K562 (cell line): ENCODE data around the gene RAB5A. TPM values are rescaled to one million over a fixed set of nuclear protein-coding genes. Genes with fewer than 3 reads are reported as not detected.

Experiments
- BCL6 ChIP-seq: fragments of 250-450 bp; sonication (Bioruptor Pico); IDR thresholded peaks from 2 replicates; pipeline ENCODE4 v1.4.0; 2020
- ETV5 ChIP-seq: sonication (generic); formaldehyde crosslinking; IDR thresholded peaks from 2 replicates; pipeline ENCODE4 v1.4.0; 2020; ENCODE audit warnings: low read depth, mild to moderate bottlenecking, missing genetic modification reagents
- GTF2A2 ChIP-seq: IDR thresholded peaks from 2 replicates; pipeline ENCODE4 v1.6.1; 2016; ENCODE audit warnings: mild to moderate bottlenecking, missing genetic modification characterization, missing compliant biosample characterization
- HDAC1 ChIP-seq, 2 experiments: fragments of 450-650 bp; IDR thresholded peaks; 2 replicates each; pipeline ENCODE4 v1.6.1; 2016 to 2017; ENCODE audit warnings: inconsistent platforms in 1 of 2, mild to moderate bottlenecking in 1 of 2, moderate library complexity in 1 of 2
- IFI16 ChIP-seq: fragments of 250-450 bp; sonication (Bioruptor Pico); IDR thresholded peaks from 2 replicates; pipeline ENCODE4 v2.1.2; 2022; ENCODE audit warnings: mild to moderate bottlenecking, inconsistent platforms
- MLLT1 ChIP-seq, 2 experiments: fragments of 450-650 bp; IDR thresholded peaks; 2 replicates each; pipeline ENCODE4 v1.6.1; 2016
- NCOA1 ChIP-seq: fragments of 450-650 bp; IDR thresholded peaks from 2 replicates; pipeline ENCODE4 v1.6.1; 2016; ENCODE audit warnings: low read depth
- NFE2L1 ChIP-seq: fragments of 450-650 bp; IDR thresholded peaks from 2 replicates; pipeline ENCODE4 v1.6.1; 2016; ENCODE audit warnings: missing genetic modification characterization, low read depth, mild to moderate bottlenecking, missing compliant biosample characterization, moderate library complexity, borderline replicate concordance
- NFIC ChIP-seq: fragments of 450-650 bp; IDR thresholded peaks from 2 replicates; pipeline ENCODE4 v1.6.1; 2017; ENCODE audit warnings: mild to moderate bottlenecking, inconsistent platforms
- PTBP1 ChIP-seq: fragments of 200-400 bp; formaldehyde crosslinking; IDR thresholded peaks from 2 replicates; pipeline ENCODE4 v1.6.1; 2017; ENCODE audit warnings: low read depth, low read length
- RAD51 ChIP-seq: fragments of 450-650 bp; IDR thresholded peaks from 2 replicates; pipeline ENCODE4 v1.7.1; 2016; ENCODE audit warnings: low read depth, mild to moderate bottlenecking, borderline replicate concordance
- SMC3 ChIP-seq: conservative IDR thresholded peaks from 2 replicates; pipeline ENCODE4 v1.6.1; 2011; ENCODE audit warnings: low read depth, low read length, improper control_type of control experiment; ENCODE audit not compliant: insufficient read depth
- TEAD1 ChIP-seq, 2 experiments: fragments of 450-650 bp in 1 of 2; sonication (generic) in 1 of 2; formaldehyde crosslinking; IDR thresholded peaks; 2 replicates each; pipeline versions ENCODE4 v1.4.0 to v1.8.0; 2020 to 2022; ENCODE audit warnings: mild to moderate bottlenecking in 2 of 2, missing genetic modification reagents in 1 of 2
- ZBTB8A ChIP-seq: fragments of 450-650 bp; IDR thresholded peaks from 2 replicates; pipeline ENCODE4 v1.6.1; 2018; ENCODE audit warnings: mild to moderate bottlenecking, moderate library complexity; ENCODE audit not compliant: partially characterized antibody
- ZNF3 ChIP-seq: fragments of 250-450 bp; sonication (Bioruptor Pico); IDR thresholded peaks from 2 replicates; pipeline ENCODE4 v1.5.0; 2021; ENCODE audit warnings: mild to moderate bottlenecking, moderate library complexity
- ZNF347 ChIP-seq: fragments of 450-650 bp; formaldehyde crosslinking; IDR thresholded peaks from 2 replicates; pipeline ENCODE4 v1.4.0; 2020; ENCODE audit warnings: low read depth, mild to moderate bottlenecking, moderate library complexity
- ZNF551 ChIP-seq: fragments of 250-450 bp; sonication (Bioruptor Pico); IDR thresholded peaks from 2 replicates; pipeline ENCODE4 v1.5.0; 2021; ENCODE audit warnings: mild to moderate bottlenecking, moderate library complexity
- ZNF717 ChIP-seq: fragments of 250-450 bp; sonication (Bioruptor Pico); IDR thresholded peaks from 2 replicates; pipeline ENCODE4 v1.5.0; 2021
- polyA plus RNA-seq, 8 experiments: library from polyadenylated mRNA; depleted of rRNA in 4 of 8; stranded (reverse) in 5 of 8; unstranded in 3 of 8; fragments of >200 nt; fragmentation: Nextera tagmentation in 2 of 8; fragmentation: Illumina TruSeq in 1 of 8; extraction: Ambion mirVana in 2 of 8; extraction: Trizol in 1 of 8; gene quantifications; 2 replicates each; pipeline versions ENCODE4 v1.2.1 to v1.2.3, GENCODE V29; 2011 to 2014; ENCODE audit warnings: inconsistent platforms in 1 of 8, missing spikeins in 1 of 8
- total RNA-seq, 7 experiments: library from RNA; depleted of rRNA in 6 of 7; stranded (reverse); fragments of >200 nt in 6 of 7; fragmentation: Illumina TruSeq in 2 of 7; extraction: Trizol in 2 of 7; gene quantifications; 2 replicates each; pipeline versions ENCODE4 v1.2.1 to v1.2.3, GENCODE V29; 2011 to 2021; ENCODE audit warnings: low replicate concordance in 1 of 7
- TF ChIP-seq, protein P1 (sequence below): fragments of 450-650 bp; IDR thresholded peaks from 2 replicates; pipeline ENCODE4 v1.6.1; 2018; ENCODE audit not compliant: partially characterized antibody
- TF ChIP-seq, protein P2 (sequence below): fragments of 450-650 bp; IDR thresholded peaks from 2 replicates; pipeline ENCODE4 v1.6.1; 2016; ENCODE audit warnings: low read depth, mild to moderate bottlenecking, moderate library complexity
- TF ChIP-seq, protein P3 (sequence below): fragments of 250-450 bp; sonication (Bioruptor Pico); IDR thresholded peaks from 2 replicates; pipeline ENCODE4 v1.5.0; 2021; ENCODE audit warnings: mild to moderate bottlenecking, borderline replicate concordance

Gene RAB5A
- total and polyA plus RNA-seq, 9 of the 15 experiments (the other 6 are each of a cell fraction or from before 2014, with no cell fraction given): 28.3 to 64.2 (median 49.0) TPM

- TF ChIP-seq HDAC1 (IDR thresholded peaks at IDR 0.05): peak in 1 of 2 experiments; percentile 84; a peak in 2 of 4 replicates
- TF ChIP-seq, protein P1, sequence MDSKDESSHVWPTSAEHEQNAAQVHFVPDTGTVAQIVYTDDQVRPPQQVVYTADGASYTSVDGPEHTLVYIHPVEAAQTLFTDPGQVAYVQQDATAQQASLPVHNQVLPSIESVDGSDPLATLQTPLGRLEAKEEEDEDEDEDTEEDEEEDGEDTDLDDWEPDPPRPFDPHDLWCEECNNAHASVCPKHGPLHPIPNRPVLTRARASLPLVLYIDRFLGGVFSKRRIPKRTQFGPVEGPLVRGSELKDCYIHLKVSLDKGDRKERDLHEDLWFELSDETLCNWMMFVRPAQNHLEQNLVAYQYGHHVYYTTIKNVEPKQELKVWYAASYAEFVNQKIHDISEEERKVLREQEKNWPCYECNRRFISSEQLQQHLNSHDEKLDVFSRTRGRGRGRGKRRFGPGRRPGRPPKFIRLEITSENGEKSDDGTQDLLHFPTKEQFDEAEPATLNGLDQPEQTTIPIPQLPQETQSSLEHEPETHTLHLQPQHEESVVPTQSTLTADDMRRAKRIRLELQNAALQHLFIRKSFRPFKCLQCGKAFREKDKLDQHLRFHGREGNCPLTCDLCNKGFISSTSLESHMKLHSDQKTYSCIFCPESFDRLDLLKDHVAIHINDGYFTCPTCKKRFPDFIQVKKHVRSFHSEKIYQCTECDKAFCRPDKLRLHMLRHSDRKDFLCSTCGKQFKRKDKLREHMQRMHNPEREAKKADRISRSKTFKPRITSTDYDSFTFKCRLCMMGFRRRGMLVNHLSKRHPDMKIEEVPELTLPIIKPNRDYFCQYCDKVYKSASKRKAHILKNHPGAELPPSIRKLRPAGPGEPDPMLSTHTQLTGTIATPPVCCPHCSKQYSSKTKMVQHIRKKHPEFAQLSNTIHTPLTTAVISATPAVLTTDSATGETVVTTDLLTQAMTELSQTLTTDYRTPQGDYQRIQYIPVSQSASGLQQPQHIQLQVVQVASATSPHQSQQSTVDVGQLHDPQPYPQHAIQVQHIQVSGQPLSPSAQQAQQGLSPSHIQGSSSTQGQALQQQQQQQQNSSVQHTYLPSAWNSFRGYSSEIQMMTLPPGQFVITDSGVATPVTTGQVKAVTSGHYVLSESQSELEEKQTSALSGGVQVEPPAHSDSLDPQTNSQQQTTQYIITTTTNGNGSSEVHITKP: no peak
- TF ChIP-seq ZNF551 (CRISPR knock-in tag): no peak
- TF ChIP-seq ZNF717: no peak
- no peak for TF ChIP-seq IFI16 (CRISPR knock-in tag)
- peak; percentile 60; the same call in 1 of the 2 replicates for TF ChIP-seq BCL6 (CRISPR knock-in tag)
- TF ChIP-seq ZBTB8A: no peak
- TF ChIP-seq, protein P2, sequence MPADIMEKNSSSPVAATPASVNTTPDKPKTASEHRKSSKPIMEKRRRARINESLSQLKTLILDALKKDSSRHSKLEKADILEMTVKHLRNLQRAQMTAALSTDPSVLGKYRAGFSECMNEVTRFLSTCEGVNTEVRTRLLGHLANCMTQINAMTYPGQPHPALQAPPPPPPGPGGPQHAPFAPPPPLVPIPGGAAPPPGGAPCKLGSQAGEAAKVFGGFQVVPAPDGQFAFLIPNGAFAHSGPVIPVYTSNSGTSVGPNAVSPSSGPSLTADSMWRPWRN: peak; percentile 81
- TF ChIP-seq TEAD1 (CRISPR knock-in tag; IDR thresholded peaks at IDR 0.05): peak; percentile 92 to 93
- TF ChIP-seq NFIC: peak; percentile 92
- TF ChIP-seq RAD51: 0 out of 2 replicates have a peak, but pooled peaks have one; percentile 12
- TF ChIP-seq, protein P3, sequence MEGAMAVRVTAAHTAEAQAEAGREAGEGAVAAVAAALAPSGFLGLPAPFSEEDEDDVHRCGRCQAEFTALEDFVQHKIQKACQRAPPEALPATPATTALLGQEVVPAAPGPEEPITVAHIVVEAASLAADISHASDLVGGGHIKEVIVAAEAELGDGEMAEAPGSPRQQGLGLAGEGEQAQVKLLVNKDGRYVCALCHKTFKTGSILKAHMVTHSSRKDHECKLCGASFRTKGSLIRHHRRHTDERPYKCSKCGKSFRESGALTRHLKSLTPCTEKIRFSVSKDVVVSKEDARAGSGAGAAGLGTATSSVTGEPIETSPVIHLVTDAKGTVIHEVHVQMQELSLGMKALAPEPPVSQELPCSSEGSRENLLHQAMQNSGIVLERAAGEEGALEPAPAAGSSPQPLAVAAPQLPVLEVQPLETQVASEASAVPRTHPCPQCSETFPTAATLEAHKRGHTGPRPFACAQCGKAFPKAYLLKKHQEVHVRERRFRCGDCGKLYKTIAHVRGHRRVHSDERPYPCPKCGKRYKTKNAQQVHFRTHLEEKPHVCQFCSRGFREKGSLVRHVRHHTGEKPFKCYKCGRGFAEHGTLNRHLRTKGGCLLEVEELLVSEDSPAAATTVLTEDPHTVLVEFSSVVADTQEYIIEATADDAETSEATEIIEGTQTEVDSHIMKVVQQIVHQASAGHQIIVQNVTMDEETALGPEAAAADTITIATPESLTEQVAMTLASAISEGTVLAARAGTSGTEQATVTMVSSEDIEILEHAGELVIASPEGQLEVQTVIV (CRISPR knock-in tag): no peak
- no peak for TF ChIP-seq PTBP1
- no peak for TF ChIP-seq ZNF347 (CRISPR knock-in tag)
- no peak for TF ChIP-seq NFE2L1 (tag)
- TF ChIP-seq ZNF3 (CRISPR knock-in tag): no peak
- TF ChIP-seq SMC3: no peak
- peak; percentile 15 to 58; a peak in 2 of 4 replicates for TF ChIP-seq MLLT1 (IDR thresholded peaks at IDR 0.05)
- peak; percentile 81 for TF ChIP-seq NCOA1
- no peak for TF ChIP-seq ETV5 (CRISPR knock-in tag)
- TF ChIP-seq GTF2A2 (tag): no peak
These were observed 76.2 kb downstream of the RAB5A start (continued) for GRCh38 chr3:20022954-20023622.
